ENCODE data around the gene CARD19. TPM values are rescaled to one million over a fixed set of nuclear protein-coding genes. Genes with fewer than 3 reads are reported as not detected.

The CARD19 gene
- total and polyA plus RNA-seq, 9 of the 15 experiments (the other 6 are each of a cell fraction or from before 2014, with no cell fraction given), result 0.90 to 34.9 (median 14.6) TPM

GRCh38 chr9:93133681-93134014 lies 37.6 kb downstream of the CARD19 start (continued):
- TF ChIP-seq DEAF1 (CRISPR knock-in tag; IDR thresholded peaks at IDR 0.05), result no peak
- TF ChIP-seq NRF1 (conservative IDR thresholded peaks at IDR 0.05 in 1 of 2, IDR thresholded peaks at IDR 0.05 in 1 of 2), result peak; percentile 51 to 57
- no peak for TF ChIP-seq HLTF (IDR thresholded peaks at IDR 0.05)
- no peak for TF ChIP-seq TRIM28 (IDR thresholded peaks at IDR 0.05)
- TF ChIP-seq, protein P1, sequence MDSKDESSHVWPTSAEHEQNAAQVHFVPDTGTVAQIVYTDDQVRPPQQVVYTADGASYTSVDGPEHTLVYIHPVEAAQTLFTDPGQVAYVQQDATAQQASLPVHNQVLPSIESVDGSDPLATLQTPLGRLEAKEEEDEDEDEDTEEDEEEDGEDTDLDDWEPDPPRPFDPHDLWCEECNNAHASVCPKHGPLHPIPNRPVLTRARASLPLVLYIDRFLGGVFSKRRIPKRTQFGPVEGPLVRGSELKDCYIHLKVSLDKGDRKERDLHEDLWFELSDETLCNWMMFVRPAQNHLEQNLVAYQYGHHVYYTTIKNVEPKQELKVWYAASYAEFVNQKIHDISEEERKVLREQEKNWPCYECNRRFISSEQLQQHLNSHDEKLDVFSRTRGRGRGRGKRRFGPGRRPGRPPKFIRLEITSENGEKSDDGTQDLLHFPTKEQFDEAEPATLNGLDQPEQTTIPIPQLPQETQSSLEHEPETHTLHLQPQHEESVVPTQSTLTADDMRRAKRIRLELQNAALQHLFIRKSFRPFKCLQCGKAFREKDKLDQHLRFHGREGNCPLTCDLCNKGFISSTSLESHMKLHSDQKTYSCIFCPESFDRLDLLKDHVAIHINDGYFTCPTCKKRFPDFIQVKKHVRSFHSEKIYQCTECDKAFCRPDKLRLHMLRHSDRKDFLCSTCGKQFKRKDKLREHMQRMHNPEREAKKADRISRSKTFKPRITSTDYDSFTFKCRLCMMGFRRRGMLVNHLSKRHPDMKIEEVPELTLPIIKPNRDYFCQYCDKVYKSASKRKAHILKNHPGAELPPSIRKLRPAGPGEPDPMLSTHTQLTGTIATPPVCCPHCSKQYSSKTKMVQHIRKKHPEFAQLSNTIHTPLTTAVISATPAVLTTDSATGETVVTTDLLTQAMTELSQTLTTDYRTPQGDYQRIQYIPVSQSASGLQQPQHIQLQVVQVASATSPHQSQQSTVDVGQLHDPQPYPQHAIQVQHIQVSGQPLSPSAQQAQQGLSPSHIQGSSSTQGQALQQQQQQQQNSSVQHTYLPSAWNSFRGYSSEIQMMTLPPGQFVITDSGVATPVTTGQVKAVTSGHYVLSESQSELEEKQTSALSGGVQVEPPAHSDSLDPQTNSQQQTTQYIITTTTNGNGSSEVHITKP (IDR thresholded peaks at IDR 0.05; ENCODE audit: partially characterized antibody), result no peak
- no peak for TF ChIP-seq E2F3 (CRISPR knock-in tag; IDR thresholded peaks at IDR 0.05)
- TF ChIP-seq STAT5B (CRISPR knock-in tag; IDR thresholded peaks at IDR 0.05), result no peak
- TF ChIP-seq NR4A1 (CRISPR knock-in tag; IDR thresholded peaks at IDR 0.05), result no peak
- TF ChIP-seq NR4A1 (tag; IDR thresholded peaks at IDR 0.05), result 0 out of 2 replicates have a peak, but pooled peaks have one; percentile 20
- peak; percentile 57; the same call in 1 of the 2 replicates for TF ChIP-seq ZNF766 (CRISPR knock-in tag; conservative IDR thresholded peaks at IDR 0.05)
- TF ChIP-seq CTBP1 (IDR thresholded peaks at IDR 0.05; ENCODE audit: borderline replicate concordance), result 0 out of 2 replicates have a peak, but pooled peaks have one; percentile 14
- peak; percentile 3 for TF ChIP-seq CHD1 (IDR thresholded peaks at IDR 0.05; ENCODE audit: low read length)
- peak; percentile 92 for TF ChIP-seq ZNF740 (CRISPR knock-in tag; IDR thresholded peaks at IDR 0.05)
- TF ChIP-seq ZNF740 (tag; IDR thresholded peaks at IDR 0.05), result peak in 1 of 2 experiments; percentile 87; a peak in 2 of 4 replicates
- no peak for TF ChIP-seq PTRF (tag; IDR thresholded peaks at IDR 0.05)
- TF ChIP-seq PHTF2 (CRISPR knock-in tag; IDR thresholded peaks at IDR 0.05), result no peak
- peak; percentile 33 for TF ChIP-seq PCBP1 (IDR thresholded peaks at IDR 0.05; ENCODE audit: low read depth, low read length, poor library complexity, severe bottlenecking)
- no peak for TF ChIP-seq NFE2L1 (tag; IDR thresholded peaks at IDR 0.05; ENCODE audit: borderline replicate concordance, low read depth)
- no peak for TF ChIP-seq KLF13 (tag; IDR thresholded peaks at IDR 0.05; ENCODE audit: borderline replicate concordance, low read depth)
- TF ChIP-seq CLOCK (CRISPR knock-in tag; IDR thresholded peaks at IDR 0.05; ENCODE audit: borderline replicate concordance), result no peak
- TF ChIP-seq NUFIP1 (IDR thresholded peaks at IDR 0.05; ENCODE audit: partially characterized antibody), result no peak

Measured in K562 (cell line).